ENCODE data around the gene IQGAP3.

The IQGAP3 gene

GRCh38 chr1:156551066-156551643, 21.2 kb downstream of the IQGAP3 start:
- TF ChIP-seq, protein P1, sequence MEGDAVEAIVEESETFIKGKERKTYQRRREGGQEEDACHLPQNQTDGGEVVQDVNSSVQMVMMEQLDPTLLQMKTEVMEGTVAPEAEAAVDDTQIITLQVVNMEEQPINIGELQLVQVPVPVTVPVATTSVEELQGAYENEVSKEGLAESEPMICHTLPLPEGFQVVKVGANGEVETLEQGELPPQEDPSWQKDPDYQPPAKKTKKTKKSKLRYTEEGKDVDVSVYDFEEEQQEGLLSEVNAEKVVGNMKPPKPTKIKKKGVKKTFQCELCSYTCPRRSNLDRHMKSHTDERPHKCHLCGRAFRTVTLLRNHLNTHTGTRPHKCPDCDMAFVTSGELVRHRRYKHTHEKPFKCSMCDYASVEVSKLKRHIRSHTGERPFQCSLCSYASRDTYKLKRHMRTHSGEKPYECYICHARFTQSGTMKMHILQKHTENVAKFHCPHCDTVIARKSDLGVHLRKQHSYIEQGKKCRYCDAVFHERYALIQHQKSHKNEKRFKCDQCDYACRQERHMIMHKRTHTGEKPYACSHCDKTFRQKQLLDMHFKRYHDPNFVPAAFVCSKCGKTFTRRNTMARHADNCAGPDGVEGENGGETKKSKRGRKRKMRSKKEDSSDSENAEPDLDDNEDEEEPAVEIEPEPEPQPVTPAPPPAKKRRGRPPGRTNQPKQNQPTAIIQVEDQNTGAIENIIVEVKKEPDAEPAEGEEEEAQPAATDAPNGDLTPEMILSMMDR (IDR thresholded peaks at IDR 0.05), result no peak

DNA sequence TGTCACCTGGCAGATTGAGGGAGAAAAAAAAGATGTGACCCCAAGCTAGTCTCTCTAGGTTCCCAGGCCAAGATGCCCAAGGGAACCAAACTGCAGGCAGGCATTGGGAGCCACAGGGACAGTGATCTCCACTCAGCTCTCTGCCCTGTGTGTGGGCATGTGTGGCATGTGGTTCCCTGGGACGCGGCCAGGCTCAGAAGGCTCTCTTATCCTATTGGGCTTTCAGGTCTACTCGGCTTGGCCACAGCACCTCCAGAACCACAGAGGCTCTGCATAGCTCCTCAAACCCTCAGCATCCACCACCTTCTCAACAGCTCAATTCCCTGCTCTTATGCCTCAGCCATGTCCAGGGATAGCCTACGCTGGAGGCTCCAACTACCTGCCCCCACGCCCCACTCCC, 22.0 kb downstream of the IQGAP3 start:
- TF ChIP-seq, protein P1 (IDR thresholded peaks at IDR 0.05), result no peak

DNA sequence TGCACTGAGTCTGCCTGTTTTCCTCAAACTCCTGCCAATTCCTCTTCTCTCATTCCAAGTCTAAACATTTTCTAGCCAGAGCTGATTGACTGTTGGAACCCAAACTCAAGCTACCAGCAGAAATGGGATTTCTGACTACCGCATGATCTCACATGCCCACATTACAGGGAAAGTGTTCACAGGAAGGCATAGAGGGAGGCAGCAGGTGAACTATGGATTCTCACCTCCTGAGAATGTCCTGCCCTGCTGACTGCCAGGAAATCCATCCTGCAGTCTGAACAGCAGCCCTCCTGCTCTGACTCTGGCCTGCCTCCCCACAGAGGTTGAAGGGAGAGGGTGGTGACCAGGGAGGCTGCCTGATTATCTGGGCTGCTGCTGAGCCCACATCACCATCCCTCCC, 22.5 kb downstream of the IQGAP3 start:
- TF ChIP-seq, protein P1 (IDR thresholded peaks at IDR 0.05), result no peak

GRCh38 chr1:156549390-156549789, 23.0 kb downstream of the IQGAP3 start:
- TF ChIP-seq, protein P1 (IDR thresholded peaks at IDR 0.05), result no peak

- TF ChIP-seq, protein P1 (IDR thresholded peaks at IDR 0.05), result no peak
Observed at GRCh38 chr1:156547982-156548381, 24.4 kb downstream of the IQGAP3 start.

- TF ChIP-seq, protein P1 (IDR thresholded peaks at IDR 0.05), result no peak
Observed at GRCh38 chr1:156547434-156547833, 24.9 kb downstream of the IQGAP3 start.

DNA sequence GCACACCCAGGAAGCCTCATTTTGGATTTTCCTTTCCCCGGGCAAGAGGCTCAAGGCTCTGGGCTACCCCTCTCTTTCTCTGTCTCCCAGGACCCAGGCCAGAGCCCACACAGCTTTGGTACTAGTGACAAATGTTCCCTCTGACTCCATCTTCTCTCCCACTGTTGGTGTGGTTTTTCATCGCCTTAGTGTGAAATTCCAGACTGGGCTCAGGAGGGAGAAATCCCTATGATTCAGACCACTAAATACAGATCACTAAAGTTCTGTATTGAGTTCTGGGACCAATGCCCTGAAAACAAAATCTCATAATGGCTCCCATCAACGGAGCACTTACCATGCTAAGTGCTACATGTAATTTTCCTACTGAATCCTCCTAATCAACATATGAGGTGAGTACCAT, 26.1 kb downstream of the IQGAP3 start:
- TF ChIP-seq, protein P1 (IDR thresholded peaks at IDR 0.05), result no peak

DNA sequence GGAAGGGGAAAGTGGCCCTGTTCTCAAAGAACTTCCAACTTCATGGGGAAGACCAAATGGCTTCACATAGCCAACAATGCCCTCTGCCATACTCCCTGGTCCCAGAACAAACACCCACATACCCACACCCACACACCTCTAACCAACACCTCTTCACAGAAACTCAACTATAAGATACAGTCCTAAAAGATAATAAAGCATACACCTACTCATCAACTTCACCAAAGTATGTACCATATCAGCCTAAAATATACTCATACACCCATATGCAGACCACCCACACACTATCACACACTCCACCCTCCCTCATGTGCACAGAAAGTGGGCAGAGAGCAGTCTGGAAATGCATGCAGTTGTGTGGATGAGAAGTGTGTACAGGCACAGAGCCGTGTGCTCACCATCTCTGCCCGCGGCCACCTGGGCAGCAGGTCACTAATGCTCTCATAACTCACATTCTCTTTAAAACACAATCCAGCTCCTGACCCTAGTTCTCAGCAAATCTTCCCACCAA, 27.7 kb downstream of the IQGAP3 start:
- TF ChIP-seq, protein P1 (IDR thresholded peaks at IDR 0.05), result no peak
